Stimulated activated naive CD8-positive, alpha-beta T cell treated with anti-CD3 and anti-CD28 coated beads, Interleukin-15, Interleukin-2, amounts not matched to agents 100 ng/mL and 50 ng/mL, for 24 hours (primary cell): ENCODE measurements around the gene CD4.

Experiments used
- H3K27ac Mint-ChIP-seq: one replicate; pipeline ENCODE4 v1.8.0; 2021; ENCODE audit warnings: mild to moderate bottlenecking, mixed read lengths
- H3K27me3 Mint-ChIP-seq: one replicate; pipeline ENCODE4 v1.8.0; 2021; ENCODE audit warnings: mixed read lengths
- H3K36me3 Mint-ChIP-seq: one replicate; pipeline ENCODE4 v1.8.0; 2021; ENCODE audit warnings: low read depth, mixed read lengths
- H3K4me1 Mint-ChIP-seq: one replicate; pipeline ENCODE4 v1.8.0; 2021; ENCODE audit warnings: low read depth, mixed read lengths
- H3K4me3 Mint-ChIP-seq: one replicate; pipeline ENCODE4 v1.8.0; 2021; ENCODE audit warnings: mild to moderate bottlenecking, mixed read lengths
- H3K9me3 Mint-ChIP-seq: one replicate; pipeline ENCODE4 v1.8.0; 2021; ENCODE audit warnings: mixed read lengths

CD4 gene

GRCh38 chr12:6799147-6799546 lies 9.8 kb downstream of the CD4 start:
- Mint-ChIP-seq H3K9me3 (no peaks in the 10 kb centered on the region), H3K4me1 (no peaks in the 10 kb centered on the region), H3K27me3 (peaks cover 5% of the 10 kb centered on the region), H3K36me3 (no peaks in the 10 kb centered on the region), H3K4me3 (no peak overlapping the region), H3K27ac (peak overlapping the region; percentile 10)

- Mint-ChIP-seq H3K27ac (no peak overlapping the region), H3K4me3 (no peak overlapping the region), H3K9me3 (no peaks in the 10 kb centered on the region), H3K27me3 (no peaks in the 10 kb centered on the region), H3K4me1 (peaks cover 6% of the 10 kb centered on the region), H3K36me3 (no peaks in the 10 kb centered on the region)
Measured at GRCh38 chr12:6807170-6807569, 17.8 kb downstream of the CD4 start.

GRCh38 chr12:6809056-6809455 lies 19.7 kb downstream of the CD4 start:
- no peak overlapping the region for H3K27ac Mint-ChIP-seq
- peaks cover 6% of the 10 kb centered on the region for H3K4me1 Mint-ChIP-seq
- no peaks in the 10 kb centered on the region for H3K36me3 Mint-ChIP-seq
- peaks cover 7% of the 10 kb centered on the region for H3K27me3 Mint-ChIP-seq
- H3K9me3 Mint-ChIP-seq = no peaks in the 10 kb centered on the region
- no peak overlapping the region for H3K4me3 Mint-ChIP-seq

GRCh38 chr12:6810758-6811157 lies 21.4 kb downstream of the CD4 start:
- peaks cover 6% of the 10 kb centered on the region for H3K4me1 Mint-ChIP-seq
- no peak overlapping the region for H3K27ac Mint-ChIP-seq
- H3K36me3 Mint-ChIP-seq = no peaks in the 10 kb centered on the region
- no peaks in the 10 kb centered on the region for H3K9me3 Mint-ChIP-seq
- H3K4me3 Mint-ChIP-seq = no peak overlapping the region
- H3K27me3 Mint-ChIP-seq = peaks cover 11% of the 10 kb centered on the region

GRCh38 chr12:6813363-6813762 lies 24.0 kb downstream of the CD4 start:
- no peak overlapping the region for H3K27ac Mint-ChIP-seq
- H3K9me3 Mint-ChIP-seq = no peaks in the 10 kb centered on the region
- H3K4me3 Mint-ChIP-seq = no peak overlapping the region
- peaks cover 6% of the 10 kb centered on the region for H3K4me1 Mint-ChIP-seq
- H3K27me3 Mint-ChIP-seq = peaks cover 11% of the 10 kb centered on the region
- no peaks in the 10 kb centered on the region for H3K36me3 Mint-ChIP-seq

- H3K27ac Mint-ChIP-seq = no peak overlapping the region
- H3K36me3 Mint-ChIP-seq = no peaks in the 10 kb centered on the region
- H3K4me3 Mint-ChIP-seq = no peak overlapping the region
- H3K4me1 Mint-ChIP-seq = peaks cover 8% of the 10 kb centered on the region
- peaks cover 23% of the 10 kb centered on the region for H3K27me3 Mint-ChIP-seq
- no peaks in the 10 kb centered on the region for H3K9me3 Mint-ChIP-seq
Measured at GRCh38 chr12:6816598-6816997, 27.3 kb downstream of the CD4 start.

GRCh38 chr12:6817098-6817497 lies 27.8 kb downstream of the CD4 start:
- no peak overlapping the region for H3K4me3 Mint-ChIP-seq
- no peaks in the 10 kb centered on the region for H3K36me3 Mint-ChIP-seq
- peaks cover 26% of the 10 kb centered on the region for H3K27me3 Mint-ChIP-seq
- H3K4me1 Mint-ChIP-seq = peaks cover 11% of the 10 kb centered on the region
- no peaks in the 10 kb centered on the region for H3K9me3 Mint-ChIP-seq
- H3K27ac Mint-ChIP-seq = no peak overlapping the region

GRCh38 chr12:6817662-6818157 lies 28.4 kb downstream of the CD4 start:
- no peaks in the 10 kb centered on the region for H3K9me3 Mint-ChIP-seq
- peaks cover 32% of the 10 kb centered on the region for H3K27me3 Mint-ChIP-seq
- H3K27ac Mint-ChIP-seq = no peak overlapping the region
- no peak overlapping the region for H3K4me3 Mint-ChIP-seq
- peaks cover 12% of the 10 kb centered on the region for H3K4me1 Mint-ChIP-seq
- no peaks in the 10 kb centered on the region for H3K36me3 Mint-ChIP-seq

- Mint-ChIP-seq H3K36me3 (no peaks in the 10 kb centered on the region), H3K9me3 (no peaks in the 10 kb centered on the region), H3K4me1 (peaks cover 12% of the 10 kb centered on the region), H3K4me3 (no peak overlapping the region), H3K27me3 (peaks cover 37% of the 10 kb centered on the region), H3K27ac (no peak overlapping the region)
Measured at GRCh38 chr12:6818222-6818621, 28.9 kb downstream of the CD4 start.

- Mint-ChIP-seq H3K27ac (no peak overlapping the region), H3K4me3 (no peak overlapping the region), H3K36me3 (no peaks in the 10 kb centered on the region), H3K9me3 (no peaks in the 10 kb centered on the region), H3K4me1 (peaks cover 12% of the 10 kb centered on the region), H3K27me3 (peaks cover 38% of the 10 kb centered on the region)
Measured at GRCh38 chr12:6818645-6819044, 29.3 kb downstream of the CD4 start.

GRCh38 chr12:6819106-6820030 lies 30.0 kb downstream of the CD4 start:
- Mint-ChIP-seq H3K27ac (no peak overlapping the region), H3K4me3 (no peak overlapping the region), H3K27me3 (peaks cover 38% of the 10 kb centered on the region), H3K36me3 (no peaks in the 10 kb centered on the region), H3K4me1 (peaks cover 12% of the 10 kb centered on the region), H3K9me3 (no peaks in the 10 kb centered on the region)

GRCh38 chr12:6820166-6820565 lies 30.8 kb downstream of the CD4 start:
- no peak overlapping the region for H3K27ac Mint-ChIP-seq
- H3K4me3 Mint-ChIP-seq = no peak overlapping the region
- H3K27me3 Mint-ChIP-seq = peaks cover 46% of the 10 kb centered on the region
- peaks cover 12% of the 10 kb centered on the region for H3K4me1 Mint-ChIP-seq
- H3K36me3 Mint-ChIP-seq = no peaks in the 10 kb centered on the region
- H3K9me3 Mint-ChIP-seq = no peaks in the 10 kb centered on the region

GRCh38 chr12:6821591-6822425 lies 32.5 kb downstream of the CD4 start, which contains the start of gene GPR162:
TSS of gene GPR162 (plus strand) at chr12:6821821. CDS start at chr12:6823899, 2,078 bp downstream.
- Mint-ChIP-seq H3K4me1 (peaks cover 12% of the 10 kb centered on the region), H3K27me3 (peaks cover 57% of the 10 kb centered on the region), H3K36me3 (no peaks in the 10 kb centered on the region), H3K4me3 (peak within 1 kb of the TSS; percentile 7), H3K9me3 (no peaks in the 10 kb centered on the region), H3K27ac (no peak within 1 kb of the TSS)

- peaks cover 65% of the 10 kb centered on the region for H3K27me3 Mint-ChIP-seq
- peaks cover 16% of the 10 kb centered on the region for H3K4me1 Mint-ChIP-seq
Measured at GRCh38 chr12:6822426-6823135, 33.3 kb downstream of the CD4 start.

More at GRCh38 chr12:6822426-6823135, 33.3 kb downstream of the CD4 start:
- H3K27ac Mint-ChIP-seq = no peak overlapping the region
- no peak overlapping the region for H3K4me3 Mint-ChIP-seq
- H3K36me3 Mint-ChIP-seq = no peaks in the 10 kb centered on the region
- H3K9me3 Mint-ChIP-seq = no peaks in the 10 kb centered on the region
